ENCODE data around the gene IRF8.

- no peak for TF ChIP-seq YY1 (IDR thresholded peaks at IDR 0.05; ENCODE audit: low read depth)
- no peak for TF ChIP-seq CTCF (IDR thresholded peaks at IDR 0.05)
Measured at GRCh38 chr16:85856079-85856478, 42.9 kb upstream of the IRF8 start.

All from SK-N-SH (cell line).